SK-N-MC (cell line): ENCODE data around the gene PNPO.
"Not testable (repeated sequence)": the region's sequence is repeated elsewhere in the genome, so short reads cannot be mapped to it uniquely, and the experiment has no call there.

ENCODE experiments used
- DNase-seq: peaks from one replicate; pipeline ENCODE4 v3.0.0-alpha.2; 2011; ENCODE audit warnings: low read depth, low spot score
- H3K27ac ChIP-seq: fragments of 200-600 bp; sonication (generic); 2 replicates; pipeline ENCODE4 v1.5.1; 2016; ENCODE audit warnings: mixed run types
- H3K36me3 ChIP-seq: fragments of 200-600 bp; sonication (generic); 2 replicates; pipeline ENCODE4 v1.6.1; 2017; ENCODE audit warnings: antibody characterized with exemption, low read length, mixed read lengths; ENCODE audit not compliant: insufficient read depth
- H3K4me3 ChIP-seq: fragments of 200-600 bp; sonication (generic); 2 replicates; pipeline ENCODE4 v1.5.1; 2016
- H3K9ac ChIP-seq: fragments of 200-600 bp; sonication (generic); 2 replicates; pipeline ENCODE4 v1.8.0; 2017; ENCODE audit warnings: mixed run types, mixed read lengths; ENCODE audit not compliant: insufficient read length
- H3K9me3 ChIP-seq: fragments of 200-600 bp; sonication (generic); 2 replicates; pipeline ENCODE4 v1.6.1; 2017; ENCODE audit warnings: low read depth, mild to moderate bottlenecking, antibody characterized with exemption, low read length, moderate library complexity, mixed read lengths
- EZH2 ChIP-seq: fragments of 200-600 bp; sonication (generic); IDR thresholded peaks from one replicate; pipeline ENCODE4 v1.6.1; 2017; ENCODE audit warnings: antibody characterized with exemption
- FOXP2 ChIP-seq: optimal IDR thresholded peaks from 2 replicates; pipeline ENCODE3; 2011; ENCODE audit warnings: mild to moderate bottlenecking, moderate library complexity; ENCODE audit not compliant: insufficient read depth; ENCODE audit errors: extremely low read length, control extremely low read depth
- POLR2AphosphoS5 ChIP-seq: IDR thresholded peaks from 2 replicates; pipeline ENCODE4 v1.6.1; 2012; ENCODE audit warnings: mild to moderate bottlenecking, low read depth, low read length, borderline replicate concordance

PNPO gene

GRCh38 chr17:47927821-47928400, 13.5 kb upstream of the PNPO start:
- no peaks in the 10 kb centered on the region for H3K9me3 ChIP-seq
- TF ChIP-seq EZH2, result no peak
- H3K36me3 ChIP-seq, result peaks cover 10% of the 10 kb centered on the region; the same call in 1 of the 2 replicates
- no peak for DNase-seq
- no peak overlapping the region for H3K27ac ChIP-seq
- no peak overlapping the region for H3K9ac ChIP-seq
- H3K4me3 ChIP-seq, result no peak overlapping the region

- TF ChIP-seq EZH2 (no peak), FOXP2 (no peak)
- H3K4me3 ChIP-seq, result no peak overlapping the region
- no peak for DNase-seq
- H3K9me3 ChIP-seq, result no peaks in the 10 kb centered on the region
- no peak overlapping the region for H3K9ac ChIP-seq
- peaks cover 6% of the 10 kb centered on the region; the same call in 1 of the 2 replicates for H3K36me3 ChIP-seq
- H3K27ac ChIP-seq, result no peak overlapping the region
Observed at GRCh38 chr17:47928415-47928814, 13.0 kb upstream of the PNPO start.

GRCh38 chr17:47929218-47930000, 12.0 kb upstream of the PNPO start:
- no peak for DNase-seq
- Histone ChIP-seq H3K36me3 (peaks cover 5% of the 10 kb centered on the region; the same call in 1 of the 2 replicates), H3K9me3 (no peaks in the 10 kb centered on the region), H3K4me3 (no peak overlapping the region), H3K27ac (no peak overlapping the region), H3K9ac (no peak overlapping the region)
- TF ChIP-seq EZH2 (no peak), POLR2AphosphoS5 (no peak), FOXP2 (no peak)

GRCh38 chr17:47931848-47932247, 9.5 kb upstream of the PNPO start:
- Histone ChIP-seq H3K9ac (no peak overlapping the region), H3K36me3 (no peaks in the 10 kb centered on the region), H3K27ac (no peak overlapping the region), H3K4me3 (no peak overlapping the region), H3K9me3 (no peaks in the 10 kb centered on the region)
- TF ChIP-seq POLR2AphosphoS5 (no peak), FOXP2 (no peak), EZH2 (no peak)
- DNase-seq, result no peak

GRCh38 chr17:47934856-47935255, 6.5 kb upstream of the PNPO start:
- Histone ChIP-seq H3K9ac (no peak overlapping the region), H3K9me3 (no peaks in the 10 kb centered on the region), H3K36me3 (no peaks in the 10 kb centered on the region), H3K4me3 (no peak overlapping the region), H3K27ac (no peak overlapping the region)
- no peak for DNase-seq
- TF ChIP-seq POLR2AphosphoS5, result no peak
- TF ChIP-seq EZH2, result no peak
- TF ChIP-seq FOXP2, result no peak

GRCh38 chr17:47935468-47935867, 5.9 kb upstream of the PNPO start:
- not testable (repeated sequence) for H3K36me3 ChIP-seq, H3K27ac ChIP-seq, DNase-seq, H3K9me3 ChIP-seq, H3K4me3 ChIP-seq, H3K9ac ChIP-seq

- Histone ChIP-seq H3K27ac (no peak overlapping the region), H3K4me3 (no peak overlapping the region), H3K9me3 (no peaks in the 10 kb centered on the region), H3K36me3 (no peaks in the 10 kb centered on the region), H3K9ac (no peak overlapping the region)
- no peak for DNase-seq
- no peak for TF ChIP-seq POLR2AphosphoS5
- TF ChIP-seq EZH2, result no peak
- no peak for TF ChIP-seq FOXP2
Observed at GRCh38 chr17:47935961-47936360, 5.4 kb upstream of the PNPO start.

GRCh38 chr17:47937941-47938340, 3.4 kb upstream of the PNPO start:
- no peaks in the 10 kb centered on the region for H3K9me3 ChIP-seq
- H3K27ac ChIP-seq, result no peak overlapping the region
- H3K4me3 ChIP-seq, result no peak overlapping the region
- no peaks in the 10 kb centered on the region for H3K36me3 ChIP-seq
- DNase-seq, result no peak
- TF ChIP-seq FOXP2, result no peak
- TF ChIP-seq POLR2AphosphoS5, result no peak
- TF ChIP-seq EZH2, result no peak
- no peak overlapping the region for H3K9ac ChIP-seq

GRCh38 chr17:47942096-47942510, 732 bp downstream of the PNPO start:
- DNase-seq, result no peak
- Histone ChIP-seq H3K27ac (no peak overlapping the region), H3K4me3 (peak overlapping the region; percentile 87), H3K9me3 (no peaks in the 10 kb centered on the region), H3K36me3 (no peaks in the 10 kb centered on the region; the same call in 1 of the 2 replicates), H3K9ac (peak overlapping the region; percentile 83)
- TF ChIP-seq FOXP2 (no peak), EZH2 (no peak), POLR2AphosphoS5 (no peak)
